Uterus (tissue), 2 donors: ENCODE measurements around the gene S100A2.

Experiments used
- CTCF ChIP-seq, 4 experiments: fragments of 200-600 bp in 2 of 4; fragments of 450-650 bp in 2 of 4; sonication (generic) in 2 of 4; IDR thresholded peaks; one replicate each; pipeline ENCODE4 v1.5.1; 2016 to 2019; ENCODE audit warnings: antibody characterized with exemption in 4 of 4, mild to moderate bottlenecking in 2 of 4, moderate library complexity in 1 of 4
- POLR2A ChIP-seq, 2 donors: fragments of 450-650 bp; IDR thresholded peaks; one replicate each; pipeline ENCODE4 v1.6.1; 2016; ENCODE audit warnings: antibody characterized with exemption in 2 of 2, mild to moderate bottlenecking in 1 of 2, moderate library complexity in 1 of 2

DNA sequence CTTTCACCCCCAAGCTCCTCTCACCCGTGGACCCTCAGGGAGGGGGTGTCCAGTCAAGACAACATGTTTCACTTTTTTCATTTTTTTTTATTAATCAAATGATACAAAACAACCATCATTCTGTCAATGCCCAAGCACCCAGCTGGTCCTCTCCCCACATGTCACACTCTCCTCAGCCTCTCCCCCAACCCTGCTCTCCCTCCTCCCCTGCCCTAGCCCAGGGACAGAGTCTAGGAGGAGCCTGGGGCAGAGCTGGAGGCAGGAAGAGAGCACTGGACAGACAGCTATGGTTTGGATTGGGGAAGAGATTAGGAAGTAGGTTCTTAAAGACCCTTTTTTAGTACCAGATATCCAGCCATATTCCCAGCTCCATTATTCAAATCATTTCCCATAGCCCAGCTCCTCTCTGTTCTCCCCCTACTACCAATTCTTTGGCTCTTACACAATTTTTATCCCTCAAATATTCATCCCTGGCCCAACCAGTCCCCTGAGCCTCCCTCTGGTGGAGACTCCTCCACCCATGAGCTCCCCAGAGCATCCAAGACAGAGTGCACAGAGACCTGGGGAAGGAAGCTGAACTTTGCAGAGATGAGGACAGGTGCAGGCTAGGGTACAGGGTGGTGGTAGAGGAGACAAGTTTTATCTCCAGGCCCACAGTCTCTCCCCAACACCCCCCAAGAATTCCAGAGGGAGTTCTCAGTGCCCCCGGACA, 48.7 kb upstream of the S100A2 start:
- TF ChIP-seq POLR2A (IDR thresholded peaks at IDR 0.05) (no peak), CTCF (IDR thresholded peaks at IDR 0.05) (no peak)
